DOHH2 (cell line): ENCODE results near the gene LIX1L.

Source experiments
- EZH2phosphoT487 ChIP-seq: fragments of 200-600 bp; sonication (generic); IDR thresholded peaks from 2 replicates; pipeline ENCODE4 v1.6.1; 2017; ENCODE audit warnings: borderline replicate concordance, mild to moderate bottlenecking, antibody characterized with exemption, low read length, moderate library complexity, mixed read lengths
- TF ChIP-seq, protein P1 (sequence below): fragments of 200-600 bp; sonication (generic); IDR thresholded peaks from one replicate; pipeline ENCODE4 v1.5.1; 2014; ENCODE audit warnings: antibody characterized with exemption, mild to moderate bottlenecking, low read depth, low read length; ENCODE audit not compliant: poor library complexity, severe bottlenecking

DNA sequence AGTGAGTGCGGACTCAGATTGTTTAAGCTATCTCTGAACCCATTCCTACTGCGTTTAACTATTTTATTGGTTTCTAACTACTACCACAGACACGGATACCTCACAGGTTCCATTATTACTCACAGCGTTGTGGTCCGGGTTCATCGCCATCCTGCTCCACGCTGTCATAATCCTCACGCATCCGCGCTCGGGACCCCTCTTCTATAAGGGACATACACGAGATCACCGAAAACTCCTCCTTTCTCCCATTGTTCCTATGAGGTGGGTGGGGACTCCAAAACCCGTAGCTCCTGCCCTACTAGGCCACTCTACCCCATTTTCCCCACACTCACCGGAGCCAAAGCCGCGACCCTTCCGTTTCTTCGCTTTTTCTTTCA is 31.1 kb downstream of the LIX1L start:
- TF ChIP-seq, protein P1, sequence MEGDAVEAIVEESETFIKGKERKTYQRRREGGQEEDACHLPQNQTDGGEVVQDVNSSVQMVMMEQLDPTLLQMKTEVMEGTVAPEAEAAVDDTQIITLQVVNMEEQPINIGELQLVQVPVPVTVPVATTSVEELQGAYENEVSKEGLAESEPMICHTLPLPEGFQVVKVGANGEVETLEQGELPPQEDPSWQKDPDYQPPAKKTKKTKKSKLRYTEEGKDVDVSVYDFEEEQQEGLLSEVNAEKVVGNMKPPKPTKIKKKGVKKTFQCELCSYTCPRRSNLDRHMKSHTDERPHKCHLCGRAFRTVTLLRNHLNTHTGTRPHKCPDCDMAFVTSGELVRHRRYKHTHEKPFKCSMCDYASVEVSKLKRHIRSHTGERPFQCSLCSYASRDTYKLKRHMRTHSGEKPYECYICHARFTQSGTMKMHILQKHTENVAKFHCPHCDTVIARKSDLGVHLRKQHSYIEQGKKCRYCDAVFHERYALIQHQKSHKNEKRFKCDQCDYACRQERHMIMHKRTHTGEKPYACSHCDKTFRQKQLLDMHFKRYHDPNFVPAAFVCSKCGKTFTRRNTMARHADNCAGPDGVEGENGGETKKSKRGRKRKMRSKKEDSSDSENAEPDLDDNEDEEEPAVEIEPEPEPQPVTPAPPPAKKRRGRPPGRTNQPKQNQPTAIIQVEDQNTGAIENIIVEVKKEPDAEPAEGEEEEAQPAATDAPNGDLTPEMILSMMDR = no peak
- TF ChIP-seq EZH2phosphoT487 = no peak
